Endothelial cell of umbilical vein (primary cell): Measurements from ENCODE around the gene CHPF2. TPM values are rescaled to one million over a fixed set of nuclear protein-coding genes. Genes with fewer than 3 reads are reported as not detected.

Experiments used
- BruUV-seq: library from RNA; stranded (reverse); fragments of 400-500 nt; replicated peaks from 2 replicates; lab custom pipeline; 2021; lab: Mats Ljungman, UMichigan
- CTCF ChIA-PET: fragments of 300-600, 350-600 bp; sonication (Branson Sonifier 250); formaldehyde crosslinking; loops from one replicate; lab custom pipeline; 2021; ENCODE audit warnings: antibody characterized with exemption, inconsistent platforms; lab: Charles Lee
- POLR2A ChIA-PET: fragments of 300-600, 350-600 bp; sonication (Branson Sonifier 250); formaldehyde crosslinking; loops from one replicate; lab custom pipeline; 2021; ENCODE audit warnings: antibody characterized with exemption, inconsistent platforms; lab: Charles Lee
- DNase-seq: peaks from one replicate; pipeline ENCODE4 v3.0.0-alpha.2; 2011; ENCODE audit warnings: low read depth, low spot score
- FAIRE-seq: peaks from 2 replicates; lab custom pipeline; 2011; peaks lifted over from hg19 to GRCh38; lab: Jason Lieb, UNC
- H2AFZ ChIP-seq: 2 replicates; pipeline ENCODE4 v1.6.0; 2012; ENCODE audit warnings: low read depth, low read length, control low read depth, inconsistent platforms
- H3K27ac ChIP-seq: 2 replicates; pipeline ENCODE4 v1.5.1; 2011; ENCODE audit warnings: low read depth, mild to moderate bottlenecking, control low read depth, low read length, moderate library complexity; ENCODE audit not compliant: insufficient read depth
- H3K27me3 ChIP-seq, 2 experiments: 2 replicates each; pipeline versions ENCODE4 v1.6.0 to v1.6.1; 2011; ENCODE audit warnings: low read length in 2 of 2, mixed read lengths in 1 of 2; ENCODE audit not compliant: control insufficient read depth in 2 of 2, insufficient read depth in 2 of 2
- H3K36me3 ChIP-seq, 2 experiments: 2 replicates in 1 of 2; 3 replicates in 1 of 2; pipeline ENCODE4 v1.5.1; 2011; ENCODE audit warnings: low read length in 2 of 2, mild to moderate bottlenecking in 1 of 2, moderate library complexity in 1 of 2; ENCODE audit not compliant: control insufficient read depth in 2 of 2, insufficient read depth in 2 of 2; ENCODE audit errors: extremely low read depth in 1 of 2
- H3K4me1 ChIP-seq: 3 replicates; pipeline ENCODE4 v1.5.1; 2011; ENCODE audit warnings: mild to moderate bottlenecking, low read length; ENCODE audit not compliant: control insufficient read depth, insufficient read depth; ENCODE audit errors: extremely low read depth
- H3K4me2 ChIP-seq: 2 replicates; pipeline ENCODE4 v1.6.1; 2011; ENCODE audit warnings: low read length, control low read depth, mixed read lengths; ENCODE audit not compliant: insufficient read depth
- H3K4me3 ChIP-seq, 3 experiments: fragments of 200-600 bp in 1 of 3; sonication (generic), shearing (Covaris generic) in 1 of 3; replicated peaks in 1 of 3; 2 replicates each; pipeline ENCODE4 v1.5.1; 2011 to 2016; ENCODE audit warnings: control low read depth in 3 of 3, low read length in 3 of 3, mild to moderate bottlenecking in 2 of 3, inconsistent platforms in 1 of 3, low read depth in 1 of 3, moderate library complexity in 1 of 3; ENCODE audit not compliant: insufficient read depth in 1 of 3
- H3K79me2 ChIP-seq: 2 replicates; pipeline ENCODE4 v1.6.0; 2012; ENCODE audit warnings: low read length, inconsistent platforms; ENCODE audit not compliant: control insufficient read depth, insufficient read depth
- H3K9ac ChIP-seq: replicated peaks from 2 replicates; pipeline ENCODE3; 2011; ENCODE audit warnings: low read length, control low read depth; ENCODE audit not compliant: insufficient read depth; ENCODE audit errors: extremely low read depth
- H3K9me1 ChIP-seq: replicated peaks from 3 replicates; pipeline ENCODE4 v1.6.0; 2011; ENCODE audit warnings: mild to moderate bottlenecking, low read length; ENCODE audit not compliant: control insufficient read depth, insufficient read depth; ENCODE audit errors: extremely low read depth
- H3K9me3 ChIP-seq: replicated peaks from 2 replicates; pipeline ENCODE4 v1.5.1; 2012; ENCODE audit warnings: low read length, inconsistent platforms; ENCODE audit not compliant: control insufficient read depth, insufficient read depth
- H4K20me1 ChIP-seq: replicated peaks from 2 replicates; pipeline ENCODE3; 2011; ENCODE audit warnings: mild to moderate bottlenecking, low read length; ENCODE audit not compliant: control insufficient read depth, insufficient read depth; ENCODE audit errors: extremely low read depth
- CTCF ChIP-seq, 2 donors: IDR thresholded peaks; 1 replicate in 1 of 2; 2 replicates in 1 of 2; pipeline ENCODE4 v1.5.1; 2011; ENCODE audit warnings: low read length in 2 of 2, mild to moderate bottlenecking in 2 of 2, moderate library complexity in 2 of 2, control low read depth in 1 of 2, inconsistent platforms in 1 of 2, low read depth in 1 of 2; ENCODE audit not compliant: insufficient read depth in 1 of 2; ENCODE audit errors: extremely low read depth in 1 of 2
- EZH2 ChIP-seq: IDR thresholded peaks from 2 replicates; pipeline ENCODE4 v1.6.1; 2012; ENCODE audit warnings: borderline replicate concordance, low read depth, mild to moderate bottlenecking, moderate library complexity, low read length, inconsistent platforms; ENCODE audit not compliant: severe bottlenecking
- FOS ChIP-seq: IDR thresholded peaks from 2 replicates; pipeline ENCODE4 v1.6.1; 2011; ENCODE audit warnings: mild to moderate bottlenecking, low read length, moderate library complexity, borderline replicate concordance; ENCODE audit not compliant: insufficient read depth
- GATA2 ChIP-seq: IDR thresholded peaks from 2 replicates; pipeline ENCODE4 v1.7.0; 2011; ENCODE audit warnings: low read depth, mild to moderate bottlenecking, moderate library complexity, mixed read lengths, low read length; ENCODE audit not compliant: insufficient read length, insufficient read depth
- JUN ChIP-seq: IDR thresholded peaks from 2 replicates; pipeline ENCODE4 v1.6.1; 2011; ENCODE audit warnings: borderline replicate concordance, low read depth; ENCODE audit not compliant: insufficient read length, insufficient read depth
- MAX ChIP-seq: IDR thresholded peaks from 2 replicates; pipeline ENCODE4 v1.6.1; 2011; ENCODE audit not compliant: insufficient read depth, insufficient read length
- MYC ChIP-seq: IDR thresholded peaks from one replicate; pipeline ENCODE4 v1.6.1; 2011; ENCODE audit warnings: mild to moderate bottlenecking, low read depth, low read length
- POLR2A ChIP-seq: IDR thresholded peaks from 2 replicates; pipeline ENCODE4 v1.6.1; 2012; ENCODE audit warnings: low read depth, mild to moderate bottlenecking, control low read depth, low read length
- POLR2AphosphoS5 ChIP-seq: IDR thresholded peaks from 2 replicates; pipeline ENCODE4 v1.6.1; 2012; ENCODE audit warnings: low read depth, mild to moderate bottlenecking, control low read depth, low read length, moderate library complexity; ENCODE audit not compliant: insufficient read depth
- dilution Hi-C: fragments of 300-500 bp; cut with MboI; formaldehyde crosslinking; loops from one replicate; pipeline ENCODE4 v1.15.0; 2019; ENCODE audit warnings: low sequenced_read_pairs; ENCODE audit not compliant: extremely low pct_ligation_motif_present
- intact Hi-C: fragments of 100-400 bp; cut with micrococcal nuclease; formaldehyde crosslinking; loops from one replicate; pipeline ENCODE4 v1.10.0; 2022
- polyA plus RNA-seq, 4 experiments: library from polyadenylated mRNA; depleted of rRNA in 3 of 4; stranded (reverse) in 3 of 4; unstranded in 1 of 4; fragments of >200 nt; gene quantifications; 2 replicates each; pipeline versions ENCODE4 v1.2.1 to v1.2.3, GENCODE V29; 2011 to 2012; ENCODE audit warnings: missing spikeins in 1 of 4
- total RNA-seq: library from RNA; stranded (reverse); gene quantifications from 2 replicates; pipeline ENCODE4 v1.2.3, GENCODE V29; 2021

Gene CHPF2
- total and polyA plus RNA-seq, 2 donors (not counting 3 experiments of a cell fraction or from before 2014, with no cell fraction given), result 72.8 to 75.0 TPM

GRCh38 chr7:151209588-151209987, 22.7 kb upstream of the CHPF2 start:
- H3K27me3 ChIP-seq, result no peaks in the 10 kb centered on the region
- no peak overlapping the region for H3K9ac ChIP-seq
- H3K36me3 ChIP-seq, result peaks cover 0 to 7% of the 10 kb centered on the region in 2 experiments
- H4K20me1 ChIP-seq, result no peaks in the 10 kb centered on the region
- no peak overlapping the region for H3K4me3 ChIP-seq
- no peak overlapping the region for H3K27ac ChIP-seq
- intact Hi-C loops (no loop called here), dilution Hi-C loops (no loop called here)
- no peaks in the 10 kb centered on the region for H3K4me1 ChIP-seq
- no TSS peak for BruUV-seq
- FAIRE-seq, result no peak
- no peak overlapping the region for H3K4me2 ChIP-seq
- H3K79me2 ChIP-seq, result no peaks in the 10 kb centered on the region
- TF ChIP-seq POLR2AphosphoS5, result no peak
- no peaks in the 10 kb centered on the region for H3K9me3 ChIP-seq
- no peaks in the 10 kb centered on the region for H3K9me1 ChIP-seq
- no peak for DNase-seq
- ChIA-PET POLR2A (no interaction called here), CTCF (no interaction called here)
- H2AFZ ChIP-seq, result no peak overlapping the region

GRCh38 chr7:151210087-151210854, 22.0 kb upstream of the CHPF2 start, which contains the start of gene H2BK1:
H2BK1 (minus strand) TSS chr7:151210488; CDS start chr7:151210318, 170 bp downstream.
- no peaks in the 10 kb centered on the region for H3K79me2 ChIP-seq
- no peaks in the 10 kb centered on the region for H3K9me3 ChIP-seq
- dilution Hi-C loops (no loop called here), intact Hi-C loops (no loop called here)
- H3K4me1 ChIP-seq, result no peaks in the 10 kb centered on the region
- no TSS peak for BruUV-seq
- FAIRE-seq (no peak), DNase-seq (no peak)
- no peak within 1 kb of the TSS for H3K4me3 ChIP-seq
- H3K27ac ChIP-seq, result no peak within 1 kb of the TSS
- H4K20me1 ChIP-seq, result no peaks in the 10 kb centered on the region
- ChIA-PET POLR2A (interaction anchor here (0.6 kb wide), 1 partner anchor 33 kb away, joined by 3 read pairs; no protein-coding TSS in a partner anchor), CTCF (no interaction called here)
- no peaks in the 10 kb centered on the region for H3K27me3 ChIP-seq
- H3K4me2 ChIP-seq, result no peak within 1 kb of the TSS
- peaks cover 0 to 14% of the 10 kb centered on the region in 2 experiments for H3K36me3 ChIP-seq
- H2AFZ ChIP-seq, result no peak within 1 kb of the TSS
- TF ChIP-seq JUN (no peak), POLR2AphosphoS5 (no peak), GATA2 (no peak), MYC (no peak), MAX (no peak), CTCF (IDR thresholded peaks at IDR 0.05; ENCODE audit: extremely low read depth in 1 of 2, insufficient read depth in 1 of 2, low read depth in 1 of 2, low read length in 2 of 2) (no peak), POLR2A (no peak), EZH2 (no peak), FOS (no peak)
- no peak within 1 kb of the TSS for H3K9ac ChIP-seq
- H3K9me1 ChIP-seq, result no peaks in the 10 kb centered on the region
